GOT3 (cell line): ENCODE data around the gene RASA4.
"Not testable (repeated sequence)": the region's sequence is repeated elsewhere in the genome, so short reads cannot be mapped to it uniquely, and the experiment has no call there.

Experiments used
- DNase-seq: peaks from one replicate; lab custom pipeline; 2025; ENCODE audit warnings: mixed read lengths; lab: John Stamatoyannopoulos, UW

The RASA4 gene

GRCh38 chr7:102606848-102607247 is 9.7 kb downstream of the RASA4 start:
- DNase-seq: not testable (repeated sequence)

GRCh38 chr7:102604431-102605145 is 12.0 kb downstream of the RASA4 start:
- not testable (repeated sequence) for DNase-seq

GRCh38 chr7:102602317-102602716 is 14.2 kb downstream of the RASA4 start:
- DNase-seq: not testable (repeated sequence)

GRCh38 chr7:102599699-102600098 is 16.9 kb downstream of the RASA4 start:
- not testable (repeated sequence) for DNase-seq

GRCh38 chr7:102596036-102596435 is 20.5 kb downstream of the RASA4 start:
- DNase-seq: not testable (repeated sequence)

- DNase-seq: not testable (repeated sequence)
These were observed 22.8 kb downstream of the RASA4 start for GRCh38 chr7:102593637-102594334.

GRCh38 chr7:102592477-102593019 is 24.0 kb downstream of the RASA4 start:
- DNase-seq: not testable (repeated sequence)

GRCh38 chr7:102589857-102590256 is 26.7 kb downstream of the RASA4 start:
- not testable (repeated sequence) for DNase-seq

- not testable (repeated sequence) for DNase-seq
These were observed 33.1 kb downstream of the RASA4 start for GRCh38 chr7:102583495-102583894.

GRCh38 chr7:102581722-102582121 is 34.8 kb downstream of the RASA4 start:
- not testable (repeated sequence) for DNase-seq

GRCh38 chr7:102578486-102578885 is 38.1 kb downstream of the RASA4 start:
- DNase-seq: not testable (repeated sequence)

- not testable (repeated sequence) for DNase-seq
These were observed 39.0 kb downstream of the RASA4 start for GRCh38 chr7:102577315-102578240.

GRCh38 chr7:102576363-102576762 is 40.2 kb downstream of the RASA4 start:
- not testable (repeated sequence) for DNase-seq

- DNase-seq: not testable (repeated sequence)
These were observed 41.9 kb downstream of the RASA4 start for GRCh38 chr7:102574607-102575006.

GRCh38 chr7:102572261-102573239 is 44.0 kb downstream of the RASA4 start, which contains the start of gene POLR2J3:
TSS of gene POLR2J3 (minus strand) at chr7:102572583. CDS start at chr7:102572521, 62 bp downstream.
- not testable (repeated sequence) for DNase-seq

GRCh38 chr7:102568620-102569019 is 47.9 kb downstream of the RASA4 start:
- not testable (repeated sequence) for DNase-seq

GRCh38 chr7:102550808-102551422 is 65.6 kb downstream of the RASA4 start, which contains the start of gene SPDYE2:
TSS of gene SPDYE2 (plus strand) at chr7:102551226. CDS start at chr7:102553256, 2,030 bp downstream.
- DNase-seq: not testable (repeated sequence)

- DNase-seq: not testable (repeated sequence)
These were observed 70.2 kb downstream of the RASA4 start for GRCh38 chr7:102546353-102546752.

GRCh38 chr7:102545288-102545687 is 71.3 kb downstream of the RASA4 start:
- DNase-seq: not testable (repeated sequence)

GRCh38 chr7:102544372-102544771 is 72.2 kb downstream of the RASA4 start:
- not testable (repeated sequence) for DNase-seq
